Neural progenitor cell (in vitro differentiated cells): Measurements from ENCODE around the gene GRAMD4. TPM values are rescaled to one million over a fixed set of nuclear protein-coding genes. Genes with fewer than 3 reads are reported as not detected.
A peak's percentile ranks its signal among the peaks of the same experiment; 100 is the strongest.

Source experiments
- DNase-seq: peaks from one replicate; pipeline ENCODE4 v3.0.0-alpha.2; 2016; ENCODE audit warnings: low spot score
- H2AFZ ChIP-seq: fragments of 200-600 bp; sonication (generic); replicated peaks from 2 replicates; pipeline ENCODE4 v1.6.1; 2016; ENCODE audit warnings: antibody characterized with exemption
- H3F3A ChIP-seq: fragments of 200-600 bp; sonication (generic); 2 replicates; pipeline ENCODE4 v1.6.1; 2016; ENCODE audit warnings: antibody characterized with exemption, low read depth
- H3K27ac ChIP-seq: fragments of 200-600 bp; sonication (generic); 2 replicates; pipeline ENCODE4 v1.5.1; 2016; ENCODE audit warnings: mild to moderate bottlenecking
- H3K27me3 ChIP-seq: fragments of 200-600 bp; sonication (generic); 2 replicates; pipeline ENCODE4 v1.6.1; 2016; ENCODE audit warnings: mild to moderate bottlenecking, moderate library complexity
- H3K36me3 ChIP-seq: fragments of 200-600 bp; sonication (generic); 2 replicates; pipeline ENCODE4 v1.5.1; 2016
- H3K4me1 ChIP-seq: fragments of 200-600 bp; sonication (generic); 2 replicates; pipeline ENCODE4 v1.6.1; 2016; ENCODE audit warnings: mixed run types
- H3K4me2 ChIP-seq: fragments of 200-600 bp; sonication (generic); 2 replicates; pipeline ENCODE4 v1.6.1; 2016
- H3K4me3 ChIP-seq: fragments of 200-600 bp; sonication (generic); 2 replicates; pipeline ENCODE4 v1.5.1; 2016
- H3K79me2 ChIP-seq: fragments of 200-600 bp; sonication (generic); 2 replicates; pipeline ENCODE4 v1.6.1; 2016; ENCODE audit warnings: low read depth
- H3K9ac ChIP-seq: fragments of 200-600 bp; sonication (generic); 2 replicates; pipeline ENCODE4 v1.6.1; 2016
- H3K9me3 ChIP-seq: fragments of 200-600 bp; sonication (generic); 2 replicates; pipeline ENCODE4 v1.5.1; 2016; ENCODE audit warnings: low read depth
- H4K20me1 ChIP-seq: fragments of 200-600 bp; sonication (generic); 2 replicates; pipeline ENCODE4 v1.6.1; 2016; ENCODE audit warnings: low read depth
- H3K27ac Mint-ChIP-seq: 3 replicates; pipeline ENCODE4 v1.8.0; 2021; ENCODE audit warnings: mixed read lengths
- H3K27me3 Mint-ChIP-seq: 2 replicates; pipeline ENCODE4 v1.8.0; 2022; ENCODE audit warnings: low read depth, mild to moderate bottlenecking, inconsistent platforms, moderate library complexity, mixed read lengths; ENCODE audit not compliant: insufficient read depth
- H3K36me3 Mint-ChIP-seq: 3 replicates; pipeline ENCODE4 v1.8.0; 2021; ENCODE audit warnings: mixed read lengths
- H3K4me1 Mint-ChIP-seq: 3 replicates; pipeline ENCODE4 v1.8.0; 2021; ENCODE audit warnings: mixed read lengths
- H3K4me3 Mint-ChIP-seq: 3 replicates; pipeline ENCODE4 v1.8.0; 2021; ENCODE audit warnings: mild to moderate bottlenecking, moderate library complexity, mixed read lengths
- H3K9me3 Mint-ChIP-seq: 3 replicates; pipeline ENCODE4 v1.8.0; 2020; ENCODE audit warnings: mixed read lengths
- EZH2 ChIP-seq: fragments of 200-600 bp; sonication (generic); IDR thresholded peaks from 2 replicates; pipeline ENCODE4 v1.6.1; 2017; ENCODE audit warnings: antibody characterized with exemption, mild to moderate bottlenecking, moderate library complexity
- EZH2phosphoT487 ChIP-seq: fragments of 200-600 bp; sonication (generic); IDR thresholded peaks from 2 replicates; pipeline ENCODE4 v1.6.1; 2017; ENCODE audit warnings: antibody characterized with exemption
- total RNA-seq: library from RNA; depleted of rRNA; stranded (reverse); fragments of >200 nt; gene quantifications from 2 replicates; pipeline ENCODE4 v1.2.3, GENCODE V29; 2015; ENCODE audit warnings: low replicate concordance
- TF ChIP-seq, protein P1 (sequence below): fragments of 200-600 bp; sonication (generic); IDR thresholded peaks from 2 replicates; pipeline ENCODE4 v1.5.1; 2017; ENCODE audit warnings: antibody characterized with exemption, mild to moderate bottlenecking

GRAMD4 gene
- total RNA-seq, 1 donor from 2014 or later = 32.2 TPM

DNA sequence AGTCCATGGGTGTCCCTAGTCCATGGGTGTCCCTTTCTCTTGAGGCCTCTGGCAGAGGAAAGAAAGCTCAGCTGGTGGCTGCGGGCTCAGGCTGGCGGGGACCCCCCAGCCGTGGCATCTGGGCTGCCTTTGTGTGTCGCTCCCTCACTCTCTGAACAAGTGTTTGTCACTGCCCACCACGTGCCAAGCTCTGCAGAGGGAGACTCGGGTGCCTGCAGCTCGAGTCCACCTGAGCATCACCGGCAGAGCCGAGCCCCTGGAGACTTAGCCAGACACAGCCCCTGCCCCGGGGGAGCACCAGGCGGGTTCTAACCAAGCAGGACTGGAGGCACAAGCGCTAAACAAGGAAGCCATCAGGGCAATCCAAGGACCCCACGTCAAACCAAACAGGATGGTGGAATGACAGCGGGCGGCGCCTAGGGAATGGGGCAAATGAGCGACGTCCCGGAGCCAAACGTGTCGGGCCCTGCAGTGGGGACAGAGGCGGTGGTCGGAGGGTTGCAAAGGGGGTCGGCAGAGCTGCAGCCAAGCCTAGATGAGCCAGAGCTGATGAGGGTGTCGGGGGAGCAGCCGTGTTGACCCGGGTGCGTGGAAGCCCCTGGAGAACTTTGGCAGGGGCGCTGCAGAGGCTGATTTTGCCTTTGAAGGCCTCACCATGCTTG lies 2.1 kb upstream of the GRAMD4 start:
- Histone ChIP-seq H3K9me3 (no peaks in the 10 kb centered on the region), H4K20me1 (peaks cover 13% of the 10 kb centered on the region), H3K9ac (no peak overlapping the region), H3K4me3 (no peak overlapping the region), H3K27me3 (no peaks in the 10 kb centered on the region), H3K4me2 (no peak overlapping the region), H3F3A (no peaks in the 10 kb centered on the region), H3K36me3 (no peaks in the 10 kb centered on the region), H3K27ac (no peak overlapping the region), H3K4me1 (peaks cover 16% of the 10 kb centered on the region), H3K79me2 (no peaks in the 10 kb centered on the region), H2AFZ (no peak overlapping the region)
- Mint-ChIP-seq H3K27ac (no peak overlapping the region), H3K4me1 (peaks cover 36% of the 10 kb centered on the region), H3K27me3 (peaks cover 2% of the 10 kb centered on the region), H3K4me3 (no peak overlapping the region), H3K36me3 (peaks cover 2% of the 10 kb centered on the region), H3K9me3 (peaks cover 2% of the 10 kb centered on the region)
- no peak for DNase-seq
- TF ChIP-seq EZH2 (no peak), EZH2phosphoT487 (no peak)
- TF ChIP-seq, protein P1, sequence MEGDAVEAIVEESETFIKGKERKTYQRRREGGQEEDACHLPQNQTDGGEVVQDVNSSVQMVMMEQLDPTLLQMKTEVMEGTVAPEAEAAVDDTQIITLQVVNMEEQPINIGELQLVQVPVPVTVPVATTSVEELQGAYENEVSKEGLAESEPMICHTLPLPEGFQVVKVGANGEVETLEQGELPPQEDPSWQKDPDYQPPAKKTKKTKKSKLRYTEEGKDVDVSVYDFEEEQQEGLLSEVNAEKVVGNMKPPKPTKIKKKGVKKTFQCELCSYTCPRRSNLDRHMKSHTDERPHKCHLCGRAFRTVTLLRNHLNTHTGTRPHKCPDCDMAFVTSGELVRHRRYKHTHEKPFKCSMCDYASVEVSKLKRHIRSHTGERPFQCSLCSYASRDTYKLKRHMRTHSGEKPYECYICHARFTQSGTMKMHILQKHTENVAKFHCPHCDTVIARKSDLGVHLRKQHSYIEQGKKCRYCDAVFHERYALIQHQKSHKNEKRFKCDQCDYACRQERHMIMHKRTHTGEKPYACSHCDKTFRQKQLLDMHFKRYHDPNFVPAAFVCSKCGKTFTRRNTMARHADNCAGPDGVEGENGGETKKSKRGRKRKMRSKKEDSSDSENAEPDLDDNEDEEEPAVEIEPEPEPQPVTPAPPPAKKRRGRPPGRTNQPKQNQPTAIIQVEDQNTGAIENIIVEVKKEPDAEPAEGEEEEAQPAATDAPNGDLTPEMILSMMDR = no peak

DNA sequence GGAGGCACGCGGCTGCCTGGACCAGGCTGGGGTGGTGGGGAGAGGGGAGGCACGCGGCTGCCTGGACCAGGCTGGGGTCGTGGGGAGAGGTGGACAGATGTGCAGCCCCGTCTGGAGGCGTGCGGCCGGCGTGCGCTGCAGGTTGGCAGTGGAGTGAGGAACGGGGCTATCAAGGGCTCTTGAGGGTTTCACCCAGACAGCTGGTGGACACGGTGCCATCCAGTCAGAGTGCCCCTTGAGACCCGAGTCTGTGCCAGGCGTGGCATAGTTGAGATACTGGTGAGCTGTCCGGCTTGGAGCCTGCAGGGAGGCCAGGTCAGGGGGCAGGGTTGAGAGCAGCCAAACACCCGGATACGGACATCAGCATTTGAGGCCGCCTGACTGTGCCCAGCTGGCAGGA lies 1.5 kb upstream of the GRAMD4 start:
- TF ChIP-seq, protein P1 = no peak
- TF ChIP-seq EZH2phosphoT487 (no peak), EZH2 (no peak)
- Histone ChIP-seq H3K27ac (no peak overlapping the region), H3K36me3 (no peaks in the 10 kb centered on the region), H3K9ac (no peak overlapping the region), H3K27me3 (no peaks in the 10 kb centered on the region), H3K4me2 (no peak overlapping the region), H3F3A (no peaks in the 10 kb centered on the region), H3K79me2 (no peaks in the 10 kb centered on the region), H3K9me3 (no peaks in the 10 kb centered on the region), H3K4me1 (peaks cover 16% of the 10 kb centered on the region), H3K4me3 (no peak overlapping the region), H4K20me1 (peaks cover 10% of the 10 kb centered on the region), H2AFZ (no peak overlapping the region)
- H3K9me3 Mint-ChIP-seq = no peaks in the 10 kb centered on the region
- no peak overlapping the region for H3K4me3 Mint-ChIP-seq
- H3K36me3 Mint-ChIP-seq = peaks cover 2% of the 10 kb centered on the region
- DNase-seq = no peak
- peaks cover 2% of the 10 kb centered on the region for H3K27me3 Mint-ChIP-seq
- H3K4me1 Mint-ChIP-seq = peaks cover 31% of the 10 kb centered on the region
- no peak overlapping the region for H3K27ac Mint-ChIP-seq

DNA sequence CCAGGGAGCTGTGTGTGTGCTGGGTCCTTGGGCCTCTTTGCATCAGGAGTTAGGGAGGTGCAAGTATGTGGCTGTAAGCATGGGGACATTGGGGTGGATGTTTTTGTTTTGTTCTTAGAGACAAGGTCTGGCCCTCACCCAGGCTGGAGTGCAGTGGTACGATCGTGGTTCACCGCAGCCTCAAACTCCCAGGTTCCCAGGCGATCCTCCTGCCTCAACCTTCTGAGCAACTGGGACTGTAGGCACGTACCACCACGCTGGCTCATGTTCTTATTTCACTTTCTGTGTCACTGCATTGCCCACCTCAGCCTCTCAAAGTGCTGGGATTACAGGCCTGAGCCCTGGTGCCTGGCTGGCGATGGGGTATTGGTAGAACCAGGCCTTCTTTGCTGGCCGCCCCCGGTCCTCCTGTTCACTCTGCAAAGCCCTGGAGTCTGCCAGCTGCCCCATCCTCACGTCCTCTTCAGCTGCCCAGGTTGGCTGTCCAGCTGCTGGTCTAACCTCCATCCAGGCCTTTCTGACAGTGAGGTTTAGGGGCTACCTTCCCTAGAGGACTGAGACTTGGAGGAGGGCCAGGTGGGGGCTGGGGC lies 851 bp upstream of the GRAMD4 start:
- no peak overlapping the region for H3K4me3 Mint-ChIP-seq
- no peaks in the 10 kb centered on the region for H3K27me3 ChIP-seq
- H4K20me1 ChIP-seq = peaks cover 10% of the 10 kb centered on the region
- H3K9me3 Mint-ChIP-seq = no peaks in the 10 kb centered on the region
- peak overlapping the region; percentile 60 for H3K27ac Mint-ChIP-seq
- no peaks in the 10 kb centered on the region for H3K79me2 ChIP-seq
- peaks cover 16% of the 10 kb centered on the region for H3K4me1 ChIP-seq
- no peak for DNase-seq
- H3K4me3 ChIP-seq = no peak overlapping the region
- H3F3A ChIP-seq = no peaks in the 10 kb centered on the region
- peaks cover 2% of the 10 kb centered on the region for H3K27me3 Mint-ChIP-seq
- no peaks in the 10 kb centered on the region for H3K9me3 ChIP-seq
- peaks cover 2% of the 10 kb centered on the region for H3K36me3 Mint-ChIP-seq
- H3K4me2 ChIP-seq = peak overlapping the region; percentile 29
- TF ChIP-seq EZH2phosphoT487 (no peak), EZH2 (no peak)
- TF ChIP-seq, protein P1 = no peak
- H3K27ac ChIP-seq = peak overlapping the region; percentile 60
- peak overlapping the region; percentile 23 for H3K9ac ChIP-seq
- H2AFZ ChIP-seq = no peak overlapping the region
- H3K4me1 Mint-ChIP-seq = peaks cover 26% of the 10 kb centered on the region
- H3K36me3 ChIP-seq = no peaks in the 10 kb centered on the region
